HG03064 (cell line): Measurements from ENCODE around the gene ELOVL4.

Source experiments
- ATAC-seq: cut with Tn5 transposase; IDR thresholded peaks from one replicate; pipeline ENCODE4 v1.9.1; 2021; ENCODE audit warnings: low read depth; ENCODE audit not compliant: unreplicated experiment

Gene ELOVL4

DNA sequence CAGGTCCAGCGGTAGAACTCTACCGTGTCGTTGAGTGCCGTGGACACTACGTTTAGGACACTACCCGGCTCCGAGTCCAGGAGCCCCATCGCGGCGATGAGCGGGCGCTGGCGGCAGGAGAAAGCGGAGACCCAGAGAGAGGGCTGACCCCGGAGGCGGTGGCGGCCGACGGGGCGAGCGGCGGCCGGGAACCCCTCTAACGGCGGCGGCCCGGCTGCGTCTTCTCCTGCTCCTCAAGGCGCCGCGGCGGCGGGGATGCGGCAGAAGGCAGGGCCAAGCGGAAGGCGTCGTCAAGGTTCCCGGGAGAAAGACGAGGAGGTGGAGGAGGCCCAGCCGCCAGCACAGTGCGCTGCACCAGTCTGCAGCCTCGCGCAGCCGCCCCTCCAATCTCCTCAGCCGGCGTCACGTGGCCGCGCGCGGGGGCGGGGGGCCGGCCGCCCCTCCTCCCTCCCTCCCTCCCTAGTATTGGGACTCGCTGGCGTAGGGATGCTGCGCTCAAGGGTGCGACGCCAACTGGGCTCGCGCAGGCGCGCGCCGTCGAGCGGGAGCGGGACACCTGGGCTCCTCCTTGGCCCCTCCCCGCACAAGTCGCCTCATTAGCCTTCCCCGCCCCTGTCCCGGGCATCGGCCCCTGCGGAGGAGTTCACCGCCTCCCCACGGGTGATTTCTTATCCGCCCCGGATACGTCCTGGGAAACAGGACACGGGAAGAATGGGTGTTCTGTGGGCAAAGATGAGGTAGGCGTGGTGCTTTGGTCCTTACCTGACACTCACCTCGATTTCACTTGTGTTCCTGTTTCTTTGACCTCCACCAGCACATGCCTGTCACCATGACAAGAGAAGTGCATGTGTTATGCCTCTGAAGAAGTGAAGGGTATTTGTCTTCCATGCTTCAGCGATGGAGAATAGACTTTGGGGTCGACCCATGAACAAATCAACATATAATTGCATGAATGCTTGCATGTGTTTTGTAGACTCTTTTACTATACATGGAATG, at the start of gene ELOVL4:
Gene ELOVL4, minus strand, starts transcription at position 363 of the 996 bp plus-strand sequence. Its CDS starts 274 bp downstream, at position 89.
- ATAC-seq, result peak; percentile 53

DNA sequence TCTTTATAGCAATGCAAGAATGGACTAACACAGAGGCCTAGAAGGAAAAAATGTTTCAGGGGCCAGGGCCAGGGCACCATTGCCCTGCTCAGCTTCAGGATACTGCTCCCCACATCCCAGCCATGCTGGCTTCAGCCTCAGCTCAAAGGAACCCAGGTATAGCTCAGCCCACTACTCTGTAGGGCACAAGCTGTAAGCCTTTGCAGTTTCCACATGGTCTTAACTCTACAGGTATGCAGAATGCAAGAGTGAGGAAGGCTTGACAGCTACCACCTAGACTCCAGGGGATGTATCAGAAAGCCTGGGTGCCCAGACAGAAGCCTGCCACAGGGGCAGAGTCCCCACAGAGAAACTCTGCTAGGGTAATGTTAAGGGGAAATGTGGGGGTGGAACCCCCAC, 46.6 kb upstream of the ELOVL4 start:
- no peak for ATAC-seq

DNA sequence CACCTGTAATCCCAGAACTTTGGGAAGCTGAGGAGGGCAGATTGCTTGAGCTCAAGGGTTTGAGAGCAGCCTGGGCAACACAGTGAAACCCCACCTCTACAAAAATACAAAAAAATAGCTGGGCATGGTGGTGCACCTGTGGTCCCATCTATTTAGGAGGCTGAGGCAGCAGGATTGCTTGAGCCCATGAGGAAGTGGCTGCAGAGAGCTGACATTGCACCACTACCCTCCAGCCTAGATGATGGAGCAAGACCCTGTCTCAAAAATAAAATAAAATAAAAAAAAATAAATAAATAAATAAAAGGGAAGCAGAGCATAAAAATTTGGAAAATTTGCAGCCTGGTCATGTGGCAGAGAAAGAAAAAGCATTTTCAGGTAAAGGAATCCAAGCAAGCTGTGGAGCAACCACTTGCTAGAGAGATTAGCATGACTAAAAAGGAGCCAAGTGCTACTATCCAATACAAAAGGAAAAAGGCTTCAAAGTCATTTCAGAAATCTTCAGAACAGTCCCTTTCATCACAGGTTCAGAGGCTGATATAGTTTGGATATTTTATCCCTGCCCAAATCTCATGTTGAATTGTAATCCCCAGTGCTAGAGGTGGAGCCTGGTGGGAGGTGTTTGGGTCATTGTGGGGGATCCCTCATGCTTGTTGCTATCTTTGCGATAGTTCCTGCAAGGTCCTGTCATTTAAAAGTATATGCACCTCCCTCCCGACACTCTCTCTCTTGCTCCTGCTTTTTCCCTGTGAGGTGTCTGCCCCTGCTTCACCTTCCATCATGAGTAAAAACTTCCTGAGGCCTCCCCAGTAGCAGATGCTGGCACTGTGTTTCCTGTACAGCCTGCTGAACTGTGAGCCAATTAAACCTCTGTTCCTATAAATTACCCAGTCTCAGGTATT, 45.9 kb upstream of the ELOVL4 start:
- ATAC-seq, result no peak

DNA sequence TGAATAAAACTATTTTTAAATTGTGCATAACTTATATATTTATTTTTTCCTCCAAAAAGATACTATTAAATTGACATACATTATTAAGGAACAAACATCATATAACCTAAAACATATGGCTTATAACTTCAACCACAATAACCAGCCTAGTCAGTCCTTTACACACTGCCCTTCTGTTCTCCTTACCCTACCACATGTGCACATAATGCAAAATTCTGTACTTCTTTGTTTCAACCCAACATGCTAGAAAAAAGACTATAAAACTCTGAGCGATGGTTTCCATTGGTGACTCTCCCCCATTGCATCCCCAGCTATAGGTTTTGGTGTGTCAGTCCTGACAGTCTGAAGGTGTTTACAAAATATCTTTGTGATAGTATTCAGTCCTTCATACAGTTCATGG, 42.3 kb upstream of the ELOVL4 start:
- ATAC-seq, result no peak

DNA sequence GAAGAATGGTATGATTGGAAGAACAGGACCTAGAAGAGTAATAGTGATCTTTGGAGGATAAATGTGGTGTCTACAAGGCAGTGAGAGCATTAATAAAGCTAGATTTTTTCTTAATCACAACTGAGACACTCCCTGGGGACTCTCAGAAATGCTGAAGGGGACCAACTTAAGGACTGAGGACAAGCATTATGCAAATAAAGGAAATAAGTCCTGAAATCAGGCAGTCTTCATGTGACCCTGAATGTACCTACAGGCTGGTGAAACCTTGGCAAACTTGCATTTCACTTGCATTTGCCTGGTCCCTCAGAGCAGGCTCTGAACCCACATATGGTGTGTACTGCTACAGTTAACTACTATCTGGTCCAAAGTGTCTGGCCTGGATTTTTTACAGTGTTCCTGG, 37.8 kb upstream of the ELOVL4 start:
- no peak for ATAC-seq

DNA sequence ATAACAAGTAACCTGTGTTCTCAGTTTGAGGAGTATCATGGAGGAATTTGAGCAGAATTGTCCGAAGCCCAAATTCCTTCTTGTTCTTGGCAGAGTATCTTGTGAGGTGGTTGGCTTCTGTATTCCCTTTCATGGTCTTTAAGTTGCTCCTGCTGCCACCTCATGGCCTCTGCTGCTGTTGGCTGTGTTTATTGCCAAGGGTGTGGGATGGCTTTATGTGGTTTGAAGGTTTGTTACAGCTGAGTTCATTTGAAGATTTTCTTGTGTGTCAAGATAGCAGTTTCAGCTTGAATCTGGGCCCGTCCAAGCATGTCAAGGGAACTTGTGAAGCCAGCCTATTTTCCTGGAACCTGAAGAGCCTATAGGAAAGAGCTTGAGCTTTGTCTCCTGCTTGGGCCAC, 36.9 kb upstream of the ELOVL4 start:
- peak; percentile 67 for ATAC-seq

DNA sequence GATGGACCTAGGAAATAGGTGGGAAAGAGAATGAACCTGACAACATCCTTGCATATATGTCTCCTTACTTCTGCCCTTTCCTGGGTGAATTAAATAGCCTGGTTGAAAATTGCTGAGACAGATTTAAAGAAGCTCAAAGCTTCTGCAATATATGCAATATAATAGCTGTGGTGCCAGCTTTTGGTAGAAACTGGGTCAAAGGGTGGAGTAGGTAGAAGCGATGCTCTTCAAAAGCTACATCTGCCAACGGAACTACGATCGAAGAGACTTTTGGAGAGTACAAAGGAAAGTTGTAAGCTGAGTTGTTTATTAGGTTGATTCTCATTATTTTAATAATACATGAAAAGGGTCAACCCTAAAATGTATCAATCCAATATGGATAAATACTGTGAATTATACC, 34.3 kb upstream of the ELOVL4 start:
- ATAC-seq, result no peak

DNA sequence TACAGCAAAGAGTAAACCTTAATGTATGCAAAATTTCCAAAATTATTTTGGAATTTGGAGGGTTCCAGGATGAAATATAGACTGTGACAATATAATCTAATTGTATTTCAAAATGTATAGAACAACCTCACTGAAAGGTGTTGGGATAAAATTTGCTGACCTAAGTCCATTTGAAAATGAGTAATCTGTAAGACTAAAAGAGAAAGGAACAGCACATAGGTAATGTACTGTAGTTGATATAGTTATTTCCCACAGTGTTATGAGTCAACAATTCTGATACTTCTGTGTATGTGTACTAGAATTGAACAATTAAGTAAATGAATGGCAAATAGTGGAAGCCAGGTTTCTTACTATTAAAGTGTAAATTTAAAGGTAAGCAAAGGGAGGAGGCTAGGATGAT, 23.8 kb upstream of the ELOVL4 start:
- no peak for ATAC-seq

DNA sequence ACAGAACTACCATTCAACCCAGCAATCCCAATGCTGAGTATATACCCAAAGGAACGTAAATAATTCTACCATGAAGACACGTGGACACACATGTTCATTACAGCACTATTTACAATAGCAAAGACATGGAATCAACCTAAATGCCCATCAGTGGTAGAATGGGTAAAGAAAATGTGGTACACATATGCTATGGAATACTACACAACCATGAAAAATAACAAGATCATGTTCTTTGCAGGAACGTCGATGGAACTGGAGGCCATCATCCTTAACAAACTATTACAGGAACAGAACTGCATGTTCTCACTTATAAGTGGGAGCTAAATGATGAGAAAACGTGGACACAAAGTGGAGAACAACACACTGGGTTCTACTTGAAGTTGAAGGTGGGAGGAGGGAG, 22.4 kb upstream of the ELOVL4 start:
- ATAC-seq, result no peak

DNA sequence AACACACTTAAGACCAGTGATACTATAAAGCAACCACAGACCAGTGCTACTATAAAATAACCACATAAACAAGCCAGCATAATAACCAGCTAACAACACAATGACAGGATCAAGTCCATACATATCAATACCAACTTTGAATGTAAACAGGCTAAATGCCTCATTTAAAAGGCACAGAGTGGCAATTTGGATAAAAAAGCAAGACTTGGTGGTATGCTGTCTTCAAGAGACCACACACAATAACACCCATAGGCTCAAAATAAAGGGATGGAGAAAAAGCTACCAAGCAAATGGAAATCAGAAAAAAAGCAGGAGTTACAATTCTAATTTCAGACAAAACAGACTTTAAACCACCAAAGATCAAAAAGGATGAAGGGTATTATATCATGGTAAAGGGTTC, 19.8 kb upstream of the ELOVL4 start:
- ATAC-seq, result no peak

DNA sequence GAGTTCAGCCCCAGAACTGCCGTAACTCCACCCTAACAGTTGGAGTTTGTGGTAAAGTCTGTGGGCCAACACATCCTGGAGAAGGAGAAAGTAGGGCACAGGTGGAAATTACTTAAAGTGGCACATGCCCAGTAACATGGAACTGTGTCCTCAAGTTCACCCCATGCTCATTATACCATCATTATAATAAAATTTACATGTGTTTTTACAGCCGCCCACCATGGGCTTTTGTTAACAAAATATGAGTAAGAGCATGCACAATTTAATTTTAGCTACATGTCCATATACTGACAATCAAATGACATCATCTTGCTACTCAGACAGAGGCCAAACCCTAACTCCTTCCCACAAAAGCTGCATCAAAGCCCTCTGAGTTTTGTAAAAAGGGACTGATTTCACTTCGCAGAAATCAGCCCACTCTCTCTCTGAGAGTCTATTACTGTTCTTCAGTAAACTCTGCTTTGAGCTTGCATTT, 17.3 kb upstream of the ELOVL4 start:
- ATAC-seq, result no peak

DNA sequence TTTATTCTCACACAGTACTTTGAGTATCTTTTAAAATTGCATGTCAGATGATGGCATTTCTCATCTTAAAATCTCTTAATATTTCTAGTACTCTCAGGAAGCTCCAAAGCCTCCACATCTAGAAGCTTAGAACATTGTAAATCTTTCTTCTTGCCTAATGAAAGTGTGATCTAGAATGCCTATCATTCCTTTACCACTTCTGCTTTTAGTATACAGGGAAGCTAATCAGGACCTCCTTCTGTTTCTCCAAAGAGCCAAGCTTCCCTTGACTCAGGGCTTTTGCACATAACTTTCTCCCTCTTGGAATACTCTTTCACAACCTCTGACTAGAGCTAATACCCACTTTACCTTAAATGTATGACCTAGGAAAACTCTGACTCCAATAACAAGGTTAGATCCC, 7.5 kb upstream of the ELOVL4 start:
- ATAC-seq, result no peak

DNA sequence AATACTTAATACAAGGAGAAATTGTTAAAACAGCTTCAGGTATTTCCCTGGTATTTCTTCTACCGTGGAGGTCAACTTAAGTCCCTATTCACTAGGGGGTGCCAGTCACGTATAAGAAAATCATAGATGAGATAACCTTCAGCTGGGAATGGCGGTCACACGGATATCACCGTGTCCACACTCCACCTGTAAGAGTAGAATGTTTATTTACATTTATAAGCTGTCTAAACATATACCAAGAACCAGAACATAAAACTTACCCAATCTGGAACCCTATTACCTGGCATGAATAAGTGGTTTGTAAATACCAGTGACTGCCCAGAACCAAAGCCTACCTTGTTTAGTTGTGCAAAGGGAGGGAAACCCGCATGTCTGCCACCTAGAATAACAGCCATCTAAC, 1.9 kb upstream of the ELOVL4 start:
- no peak for ATAC-seq

DNA sequence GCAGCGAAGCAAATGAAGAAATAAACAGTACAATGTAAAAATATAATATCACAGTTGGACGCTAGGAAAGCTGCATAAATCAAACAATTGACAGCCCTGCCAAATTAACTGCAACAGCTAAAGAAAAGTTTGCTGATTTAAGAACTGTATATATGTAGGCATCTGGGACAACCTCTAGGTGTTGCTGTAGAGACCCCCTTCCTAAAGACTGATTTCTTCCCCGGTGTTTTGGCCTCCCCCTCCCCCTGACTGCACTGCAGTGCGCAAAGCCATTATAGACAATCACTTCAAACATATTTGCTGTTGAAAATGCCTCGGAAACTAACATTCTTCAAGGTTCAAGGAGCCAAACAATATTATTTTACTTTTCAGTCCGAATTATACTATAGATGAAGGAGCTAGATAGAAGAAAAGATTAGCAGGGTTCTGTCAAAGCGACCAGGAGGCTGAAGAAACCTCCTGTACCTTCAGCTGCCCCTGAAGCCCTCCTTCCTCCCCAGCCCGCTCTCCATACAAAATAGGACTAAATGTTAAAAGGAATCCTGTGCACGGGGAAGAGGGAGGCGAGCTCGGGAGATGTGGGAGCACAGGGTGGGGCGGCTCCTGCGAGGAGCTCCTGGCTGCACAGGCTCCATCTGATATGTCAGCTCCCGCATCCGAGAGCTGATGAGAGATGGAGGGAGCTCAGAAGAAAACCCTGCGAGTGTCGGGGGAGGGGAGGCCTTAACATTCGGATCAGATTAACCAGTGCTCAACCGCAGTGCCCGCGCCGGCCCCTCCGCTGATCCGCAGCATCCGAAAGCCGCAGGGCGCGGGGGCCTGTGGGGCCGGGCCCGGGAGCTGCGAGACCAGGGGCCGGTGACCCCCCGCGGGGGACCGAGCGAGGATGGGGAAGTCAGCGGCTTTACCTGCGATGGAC, 822 bp downstream of the ELOVL4 start:
- no peak for ATAC-seq

DNA sequence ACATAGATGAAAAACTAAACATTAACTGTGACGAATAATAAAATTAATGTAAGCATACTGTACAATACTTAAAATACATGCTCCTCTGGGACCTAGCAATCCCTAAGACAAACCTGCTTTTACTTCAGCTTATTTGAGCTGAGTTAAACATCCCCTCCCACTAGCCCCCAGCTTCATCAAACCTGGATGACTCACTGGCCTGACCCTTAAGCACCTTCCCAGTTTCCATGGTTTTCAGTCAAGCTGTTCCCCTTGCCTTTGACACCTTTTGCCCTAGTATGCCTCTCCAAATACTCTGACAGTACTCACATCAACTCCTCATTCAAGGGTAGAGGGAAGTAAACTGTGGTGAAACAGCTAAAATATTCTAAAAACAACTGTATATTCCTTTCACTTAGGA, 4.2 kb downstream of the ELOVL4 start:
- no peak for ATAC-seq

DNA sequence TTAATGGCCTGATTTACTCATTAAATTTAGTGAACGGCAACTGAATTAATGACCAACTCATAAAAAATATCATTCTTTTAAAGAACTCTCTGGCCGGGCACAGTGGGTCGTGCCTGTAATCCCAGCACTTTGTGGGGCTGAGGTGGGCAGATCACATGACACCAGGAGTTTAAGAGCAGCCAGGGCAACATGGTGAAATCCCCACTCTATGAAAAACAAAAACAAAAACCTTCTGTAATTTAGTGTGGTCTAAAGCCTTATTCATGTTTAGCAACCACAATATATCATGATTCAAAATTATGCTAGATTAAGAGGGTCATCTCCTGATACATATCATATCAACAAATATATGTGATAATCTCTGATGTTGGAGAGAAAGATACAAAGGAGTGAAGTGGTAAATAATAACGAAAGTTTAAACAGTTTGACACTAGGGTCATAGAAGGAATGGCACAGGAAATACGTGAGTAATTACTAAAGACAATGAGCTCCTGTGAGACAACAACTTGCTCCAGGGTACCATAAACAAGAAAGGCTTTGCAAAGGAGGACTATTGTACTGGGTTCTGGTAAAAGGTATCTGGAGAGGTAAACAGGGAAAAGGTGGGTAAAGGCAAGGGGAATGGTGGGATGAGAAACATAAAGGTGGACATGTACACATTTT, 5.7 kb downstream of the ELOVL4 start:
- ATAC-seq, result no peak

DNA sequence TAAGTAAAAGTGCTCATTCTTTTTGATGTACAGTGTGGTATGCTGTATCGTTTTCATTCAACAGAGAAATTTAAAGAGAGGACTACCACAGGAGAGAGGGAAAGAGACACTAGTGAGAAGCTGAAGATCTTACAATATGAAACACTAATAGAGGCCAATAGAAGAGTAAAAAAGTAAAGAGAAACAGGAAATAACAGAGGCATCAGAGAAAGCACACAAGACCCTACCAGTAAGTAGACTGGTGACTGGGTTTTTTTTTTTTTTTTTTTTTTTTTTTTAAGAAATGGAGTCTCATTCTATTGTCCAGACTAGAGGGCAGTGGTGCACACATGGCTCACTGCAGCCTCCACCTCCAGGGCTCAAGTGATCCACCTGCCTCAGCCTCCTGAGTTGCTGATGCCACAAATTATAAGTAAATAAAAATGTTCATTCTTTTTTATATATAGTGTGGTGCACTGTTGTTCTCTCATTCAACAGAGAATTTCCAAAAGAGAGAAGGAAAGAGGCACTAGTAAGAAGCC, 18.8 kb downstream of the ELOVL4 start:
- ATAC-seq, result no peak

DNA sequence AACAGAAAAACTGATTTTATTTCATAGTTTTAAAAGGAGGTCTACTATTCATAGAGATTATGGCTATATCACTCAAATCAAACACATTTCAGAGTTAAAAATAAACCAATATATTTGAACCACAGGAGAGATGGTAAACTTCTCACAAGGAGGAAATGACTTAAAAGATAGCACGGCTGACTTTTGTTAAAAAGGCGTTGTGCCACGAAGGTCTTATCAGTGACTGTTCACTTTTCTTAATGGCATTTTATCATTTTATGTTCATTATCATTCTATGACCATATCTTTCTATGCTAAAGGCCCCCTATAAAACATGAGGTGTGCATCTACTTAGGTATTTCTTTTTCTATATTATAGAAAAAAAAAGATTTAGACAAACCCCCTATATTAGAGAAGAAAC, 19.6 kb downstream of the ELOVL4 start:
- ATAC-seq, result no peak

DNA sequence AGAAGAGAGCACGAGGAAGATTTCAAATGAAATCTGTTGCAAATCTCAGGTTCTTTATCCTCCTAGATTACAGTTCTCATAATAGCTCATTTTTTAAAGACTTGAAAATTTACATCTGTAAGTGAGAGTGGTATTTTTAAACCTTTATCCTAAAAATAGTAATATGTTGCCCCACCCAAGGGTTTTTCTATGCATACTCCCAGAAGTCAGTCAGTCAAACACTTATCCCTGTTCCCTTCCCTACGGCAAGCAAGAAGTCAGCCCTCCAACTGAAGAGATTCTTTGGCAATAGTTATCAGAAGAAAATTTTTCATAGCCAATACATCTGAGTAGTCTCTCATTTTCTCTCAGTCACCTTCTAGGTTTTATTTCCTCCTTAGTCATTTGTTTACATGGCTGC, 24.1 kb downstream of the ELOVL4 start:
- ATAC-seq, result no peak
